HL-60/S4 (cell line): ENCODE measurements around the gene ADRM1.

ENCODE experiments used
- in situ Hi-C: fragments of 300-500 bp; cut with MboI; formaldehyde crosslinking; loops from 2 replicates; pipeline ENCODE4 v1.14.3; 2022; ENCODE audit warnings: low sequenced_read_pairs

Gene ADRM1

GRCh38 chr20:62302341-62303061, at the start of gene ADRM1:
Gene ADRM1, plus strand, starts transcription at chr20:62302997. Its CDS starts 572 bp downstream, at chr20:62303569.
- in situ Hi-C loops = loop anchor here (10.0 kb wide), 1 partner anchor 492 kb away; the partner anchor contains the start of gene MRGBP

GRCh38 chr20:62253398-62253797, 49.4 kb upstream of the ADRM1 start:
- in situ Hi-C loops = no loop called here

- in situ Hi-C loops = no loop called here
Measured at GRCh38 chr20:62254021-62254724, 48.6 kb upstream of the ADRM1 start.

- in situ Hi-C loops = no loop called here
Measured at GRCh38 chr20:62255976-62256375, 46.8 kb upstream of the ADRM1 start.

- in situ Hi-C loops = no loop called here
Measured at GRCh38 chr20:62258499-62259293, 44.1 kb upstream of the ADRM1 start.

GRCh38 chr20:62259294-62259565, 43.6 kb upstream of the ADRM1 start:
- in situ Hi-C loops = no loop called here

GRCh38 chr20:62262064-62262463, 40.7 kb upstream of the ADRM1 start:
- in situ Hi-C loops = no loop called here

- in situ Hi-C loops = no loop called here
Measured at GRCh38 chr20:62263396-62263795, 39.4 kb upstream of the ADRM1 start.

- in situ Hi-C loops = no loop called here
Measured at GRCh38 chr20:62265365-62265764, 37.4 kb upstream of the ADRM1 start.

GRCh38 chr20:62266340-62266739, 36.5 kb upstream of the ADRM1 start:
- in situ Hi-C loops = no loop called here

GRCh38 chr20:62266851-62267250, 35.9 kb upstream of the ADRM1 start:
- in situ Hi-C loops = no loop called here

- in situ Hi-C loops = no loop called here
Measured at GRCh38 chr20:62267543-62267942, 35.3 kb upstream of the ADRM1 start.

GRCh38 chr20:62268228-62268900, 34.4 kb upstream of the ADRM1 start:
- in situ Hi-C loops = no loop called here

- in situ Hi-C loops = no loop called here
Measured at GRCh38 chr20:62269378-62269777, 33.4 kb upstream of the ADRM1 start.

GRCh38 chr20:62269871-62270270, 32.9 kb upstream of the ADRM1 start:
- in situ Hi-C loops = no loop called here

GRCh38 chr20:62272200-62272599, 30.6 kb upstream of the ADRM1 start:
- in situ Hi-C loops = no loop called here

GRCh38 chr20:62273416-62273815, 29.4 kb upstream of the ADRM1 start:
- in situ Hi-C loops = no loop called here

- in situ Hi-C loops = no loop called here
Measured at GRCh38 chr20:62274332-62274950, 28.4 kb upstream of the ADRM1 start.

- in situ Hi-C loops = no loop called here
Measured at GRCh38 chr20:62275219-62275618, 27.6 kb upstream of the ADRM1 start.

GRCh38 chr20:62276439-62276838, 26.4 kb upstream of the ADRM1 start:
- in situ Hi-C loops = no loop called here

- in situ Hi-C loops = no loop called here
Measured at GRCh38 chr20:62277253-62277652, 25.5 kb upstream of the ADRM1 start.
